ENCODE measurements around the gene ADCY10.

DNA sequence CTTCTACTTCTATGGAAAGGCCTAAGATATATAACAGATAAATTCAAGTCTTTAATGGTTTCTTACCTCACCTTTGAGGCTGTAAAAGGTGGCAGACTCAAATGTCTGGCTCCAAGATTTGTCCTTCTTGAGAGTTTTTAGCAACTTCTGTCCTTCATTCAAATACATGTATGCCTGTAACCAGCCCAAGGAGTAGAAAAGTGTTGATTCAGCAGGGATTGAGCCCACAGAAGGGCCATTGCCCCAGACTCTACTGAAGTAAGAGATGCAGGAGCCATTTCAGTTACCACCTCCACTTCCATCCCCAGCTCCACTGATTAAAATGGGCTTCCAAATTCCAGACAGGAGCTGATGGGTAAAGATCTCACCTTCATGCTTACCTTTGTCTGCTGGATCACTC, 80.0 kb downstream of the ADCY10 start:
- TF ChIP-seq EZH2 (IDR thresholded peaks at IDR 0.05): no peak
- no peak for TF ChIP-seq POLR2AphosphoS5 (IDR thresholded peaks at IDR 0.05; ENCODE audit: borderline replicate concordance, low read depth, low read length)
- TF ChIP-seq FOXP2 (optimal IDR thresholded peaks at IDR 0.05; ENCODE audit: control extremely low read depth, extremely low read length, insufficient read depth): no peak
